ENCODE data around the gene ITGBL1. TPM values are rescaled to one million over a fixed set of nuclear protein-coding genes. Genes with fewer than 3 reads are reported as not detected.

ITGBL1 gene
- polyA plus RNA-seq, 3 donors: 0.36 to 1.3 (median 0.64) TPM

DNA sequence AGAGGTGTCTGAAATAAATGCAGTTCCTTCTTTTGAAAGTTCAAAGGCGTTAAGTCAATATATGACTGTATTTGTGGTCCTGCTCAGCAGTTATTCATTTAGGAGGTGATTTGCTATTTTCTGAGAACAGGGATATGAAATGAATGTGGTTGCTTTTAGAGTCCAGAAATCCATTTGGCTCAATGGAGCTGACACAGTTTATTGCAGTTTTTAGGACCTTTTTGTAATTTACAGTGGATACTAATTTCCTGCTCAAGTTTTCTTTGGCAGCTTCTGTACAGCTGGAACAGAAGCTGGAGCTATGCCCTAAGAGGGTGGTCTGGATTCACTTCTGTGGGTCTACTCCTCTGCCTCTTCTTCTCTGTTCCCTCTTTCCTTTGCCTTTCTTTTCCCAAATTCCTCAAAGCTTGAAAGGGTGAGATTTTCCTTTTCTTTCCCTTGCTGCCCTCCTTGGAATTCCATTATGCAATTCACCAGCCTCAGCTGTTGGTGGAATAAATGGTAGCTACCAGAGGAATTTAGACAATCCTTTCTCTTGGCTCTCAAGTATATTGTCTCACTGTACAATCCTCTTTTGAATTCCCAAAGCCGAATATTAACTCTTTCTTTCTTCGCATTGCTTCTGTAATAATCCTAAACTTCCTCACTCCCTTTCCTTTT, 39.9 kb downstream of the ITGBL1 start:
- peak in 5 of 11 donors; percentile 8 to 28 (median 23) for DNase-seq (ENCODE audit: extremely low read depth in 1 of 11, low read depth in 9 of 11, low spot score in 4 of 11)

- no peak for DNase-seq (ENCODE audit: extremely low read depth in 1 of 11, low read depth in 9 of 11, low spot score in 4 of 11)
Observed at GRCh38 chr13:101493541-101493940, 41.1 kb downstream of the ITGBL1 start.

GRCh38 chr13:101499406-101499805, 46.9 kb downstream of the ITGBL1 start:
- DNase-seq (ENCODE audit: extremely low read depth in 1 of 11, low read depth in 9 of 11, low spot score in 4 of 11): no peak

DNA sequence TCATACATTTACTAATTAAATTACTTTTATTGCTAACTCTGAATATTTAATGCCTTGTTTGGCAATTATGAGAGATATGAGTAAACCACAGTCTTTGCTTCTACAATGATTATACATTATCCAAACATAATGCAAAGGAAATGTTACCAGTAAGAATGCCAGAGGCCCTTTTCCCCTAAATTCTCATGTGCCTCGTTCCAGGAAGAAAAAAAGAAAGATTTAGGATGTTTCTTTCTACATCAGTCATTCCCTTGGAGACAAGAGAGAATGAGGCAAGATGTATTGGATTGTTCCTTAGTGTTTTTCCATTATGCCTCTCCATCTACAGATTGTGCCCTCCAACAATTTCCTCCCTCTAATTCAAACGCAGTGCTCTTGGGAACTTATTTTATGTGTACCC, 50.1 kb downstream of the ITGBL1 start:
- DNase-seq (ENCODE audit: extremely low read depth in 1 of 11, low read depth in 9 of 11, low spot score in 4 of 11): no peak

DNA sequence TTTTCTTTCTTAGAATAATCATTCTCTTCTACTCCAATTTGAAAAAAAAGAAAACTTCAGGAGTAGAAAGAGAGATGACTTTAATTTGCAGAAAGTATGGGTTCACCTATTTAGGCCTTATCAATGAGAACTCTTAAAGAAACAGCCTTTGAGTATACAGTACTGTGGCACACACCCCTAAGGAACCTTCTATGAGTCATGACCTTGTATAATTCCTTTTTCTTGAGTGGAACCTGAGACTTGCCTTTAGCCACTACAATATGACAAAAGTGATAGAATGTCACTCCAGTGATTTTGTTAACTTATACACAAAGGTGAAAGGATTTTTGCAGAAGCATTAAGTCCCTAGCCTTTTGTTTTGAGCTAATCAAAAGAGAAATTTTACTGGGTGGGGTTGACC, 58.7 kb downstream of the ITGBL1 start:
- no peak for DNase-seq (ENCODE audit: extremely low read depth in 1 of 11, low read depth in 9 of 11, low spot score in 4 of 11)

DNA sequence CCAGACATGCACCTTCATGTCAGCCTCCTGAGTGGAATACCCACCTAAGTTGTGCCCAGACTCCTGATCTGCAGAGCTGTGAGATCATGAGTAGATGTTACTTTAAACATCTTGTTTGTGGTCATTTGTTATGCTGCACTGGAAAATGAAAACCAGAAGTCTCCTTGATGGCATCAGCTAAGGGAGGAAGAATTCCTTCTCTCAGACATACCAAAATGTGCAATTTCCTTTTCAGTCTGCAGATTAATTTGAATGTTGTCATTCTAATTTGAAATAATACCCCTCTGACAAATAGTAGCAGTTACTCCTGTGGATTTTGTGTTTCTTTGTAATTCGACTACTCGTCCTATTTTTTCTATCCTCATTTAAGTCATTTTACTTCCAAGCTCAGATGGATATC, 59.3 kb downstream of the ITGBL1 start:
- no peak for DNase-seq (ENCODE audit: extremely low read depth in 1 of 11, low read depth in 9 of 11, low spot score in 4 of 11)

DNA sequence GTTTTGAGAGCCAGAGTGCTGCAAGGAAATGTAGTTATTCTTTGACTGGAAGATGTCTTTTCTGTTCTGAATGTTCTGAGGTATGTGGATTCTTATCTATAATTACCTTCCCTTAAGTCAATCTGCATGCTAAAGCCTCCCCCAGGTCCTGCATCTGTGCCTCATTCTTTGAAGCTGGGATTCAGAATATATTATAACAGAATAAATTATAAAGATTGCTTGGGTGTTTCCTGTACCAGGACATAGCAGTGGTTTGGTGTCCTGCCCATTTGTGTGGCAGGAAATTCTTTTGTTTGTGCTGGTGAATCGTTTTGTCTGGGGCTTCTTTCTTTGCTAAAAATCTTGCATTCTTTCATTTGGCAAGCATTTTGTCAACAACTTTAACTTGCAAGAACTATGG, 60.2 kb downstream of the ITGBL1 start:
- no peak for DNase-seq (ENCODE audit: extremely low read depth in 1 of 11, low read depth in 9 of 11, low spot score in 4 of 11)

GRCh38 chr13:101514100-101514499, 61.6 kb downstream of the ITGBL1 start:
- no peak for DNase-seq (ENCODE audit: extremely low read depth in 1 of 11, low read depth in 9 of 11, low spot score in 4 of 11)

DNA sequence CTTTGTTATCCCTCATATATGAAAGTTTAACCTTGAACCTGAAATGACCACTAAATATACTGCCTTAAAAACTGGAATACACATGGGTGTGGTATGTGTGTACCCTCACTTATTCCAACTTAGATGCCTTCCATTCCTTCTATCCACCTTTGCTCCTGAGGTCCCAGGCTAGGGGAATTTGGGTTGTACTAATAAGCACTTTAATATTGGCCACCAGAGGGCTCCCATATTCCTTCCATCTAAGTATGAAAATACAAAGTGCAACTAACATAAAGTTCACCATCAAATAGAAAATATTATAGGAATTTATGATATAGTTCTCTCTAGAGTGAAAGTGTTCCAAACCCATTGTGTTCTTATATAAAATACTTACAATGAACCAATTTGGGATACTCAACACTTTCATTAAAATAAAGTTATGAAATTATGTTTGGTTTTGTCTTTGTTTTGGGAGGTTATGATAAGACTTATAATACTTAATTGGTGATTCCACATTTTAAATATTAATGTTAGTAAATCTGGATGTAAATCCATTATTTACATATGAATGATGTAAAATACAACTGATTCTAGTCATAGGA, 62.3 kb downstream of the ITGBL1 start:
- peak in 8 of 11 donors; percentile 24 to 52 (median 34) for DNase-seq (ENCODE audit: extremely low read depth in 1 of 11, low read depth in 9 of 11, low spot score in 4 of 11)

DNA sequence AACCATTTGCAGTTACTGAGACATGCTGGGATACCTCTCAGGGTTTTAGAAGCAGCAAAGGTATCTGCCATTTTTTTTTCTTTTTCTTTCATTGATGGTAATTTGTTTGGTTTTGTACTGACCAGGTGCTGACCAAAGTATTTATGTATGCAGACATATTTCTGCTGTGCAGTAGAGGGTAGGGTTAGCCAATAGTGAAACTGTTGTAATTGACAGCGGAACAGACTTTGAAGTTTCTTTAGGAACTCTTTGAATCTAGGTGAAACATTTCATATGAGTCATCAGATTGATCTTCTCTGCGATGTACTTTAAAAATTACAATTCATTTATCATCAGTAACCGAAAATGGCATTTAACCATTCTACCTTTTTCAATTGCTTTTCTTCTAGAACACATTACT, 63.0 kb downstream of the ITGBL1 start:
- DNase-seq (ENCODE audit: extremely low read depth in 1 of 11, low read depth in 9 of 11, low spot score in 4 of 11): no peak

DNA sequence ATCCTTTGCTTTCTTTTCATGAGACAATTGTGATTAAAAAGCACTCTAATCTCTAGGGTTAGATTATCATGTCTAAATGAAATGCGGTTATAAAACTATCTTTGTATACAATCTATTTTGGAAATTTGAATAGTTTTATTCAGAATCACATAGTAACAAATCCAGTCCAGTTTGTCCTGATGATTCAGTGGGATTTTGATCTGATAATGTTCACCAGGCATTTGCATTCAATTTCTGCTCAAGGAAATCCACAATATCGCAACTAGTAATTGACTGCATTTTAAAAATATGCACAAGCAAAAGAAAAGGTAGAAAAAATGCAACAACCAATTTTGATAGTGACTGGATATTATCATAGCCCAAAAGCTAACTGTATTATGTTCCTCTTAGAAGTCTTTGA, 63.8 kb downstream of the ITGBL1 start:
- no peak for DNase-seq (ENCODE audit: extremely low read depth in 1 of 11, low read depth in 9 of 11, low spot score in 4 of 11)

GRCh38 chr13:101520672-101521071, 68.2 kb downstream of the ITGBL1 start:
- no peak for DNase-seq (ENCODE audit: extremely low read depth in 1 of 11, low read depth in 9 of 11, low spot score in 4 of 11)

- DNase-seq (ENCODE audit: extremely low read depth in 1 of 11, low read depth in 9 of 11, low spot score in 4 of 11): no peak
Observed at GRCh38 chr13:101521371-101521770, 68.9 kb downstream of the ITGBL1 start.

DNA sequence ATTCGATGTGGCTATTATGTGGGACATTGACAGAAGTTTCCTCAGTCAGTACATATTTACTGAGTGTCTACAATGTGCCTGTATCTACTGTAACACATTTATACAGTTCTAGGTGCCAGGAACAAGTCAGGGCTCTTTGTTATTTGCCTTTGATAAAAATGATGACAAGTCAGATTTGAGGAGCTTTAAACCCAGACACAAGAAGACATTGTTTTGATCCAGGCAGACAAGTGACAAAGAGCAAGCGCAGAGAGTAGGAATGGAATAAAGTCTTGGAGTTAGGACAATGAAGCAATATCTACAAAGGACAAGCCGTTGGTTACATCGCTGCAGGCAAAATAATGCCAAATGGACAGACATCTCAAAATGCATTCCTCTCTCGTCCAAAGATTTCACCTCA, 70.1 kb downstream of the ITGBL1 start:
- no peak for DNase-seq (ENCODE audit: extremely low read depth in 1 of 11, low read depth in 9 of 11, low spot score in 4 of 11)

DNA sequence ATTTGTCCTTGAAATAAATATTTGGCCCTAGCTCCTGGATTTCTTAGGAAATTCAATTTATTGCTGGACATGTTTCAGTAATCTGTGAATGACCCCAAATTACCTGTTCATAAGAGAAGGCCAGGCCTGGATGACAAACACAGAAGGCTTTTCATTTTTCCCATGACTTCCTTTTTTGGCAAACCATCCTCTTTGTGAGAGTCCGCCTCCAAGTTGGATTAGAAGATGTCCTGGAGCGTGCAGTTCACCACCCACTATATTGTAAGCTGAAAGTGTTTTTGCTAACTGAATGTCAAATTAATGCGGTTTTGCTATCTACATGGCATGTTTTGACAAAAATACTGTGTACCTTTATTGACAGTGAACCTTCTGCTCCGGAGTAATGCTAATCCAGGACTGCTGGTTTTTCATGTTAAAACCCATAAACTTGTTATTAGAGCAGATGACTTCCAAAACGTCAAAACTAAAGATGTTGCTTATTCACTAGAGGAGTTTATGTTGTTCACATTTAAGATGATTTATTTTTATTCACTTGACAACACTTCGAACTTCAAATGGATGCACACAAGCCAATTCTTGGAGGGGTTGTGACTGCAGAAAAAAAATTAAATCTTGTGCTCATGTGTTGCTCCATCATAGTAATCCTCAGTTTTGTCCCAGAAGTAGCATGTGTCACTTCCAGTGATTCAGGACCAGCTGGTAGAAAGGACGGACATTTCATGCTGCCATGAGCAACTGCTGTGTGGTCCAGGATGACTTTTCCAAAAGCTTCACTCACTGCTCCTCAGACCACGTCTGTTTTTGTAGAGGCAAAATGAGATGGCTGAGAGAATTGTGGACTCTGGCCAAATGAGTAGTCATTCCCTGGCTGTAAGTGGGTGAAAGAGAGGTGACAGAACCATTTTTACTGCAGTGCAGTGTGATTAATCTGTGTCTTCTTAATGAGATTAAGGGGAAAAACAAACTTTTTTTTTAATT, 71.0 kb downstream of the ITGBL1 start:
- no peak for DNase-seq (ENCODE audit: extremely low read depth in 1 of 11, low read depth in 9 of 11, low spot score in 4 of 11)

- DNase-seq (ENCODE audit: extremely low read depth in 1 of 11, low read depth in 9 of 11, low spot score in 4 of 11): no peak
Observed at GRCh38 chr13:101527130-101527529, 74.7 kb downstream of the ITGBL1 start.

GRCh38 chr13:101529422-101529821, 76.9 kb downstream of the ITGBL1 start:
- DNase-seq (ENCODE audit: extremely low read depth in 1 of 11, low read depth in 9 of 11, low spot score in 4 of 11): no peak

DNA sequence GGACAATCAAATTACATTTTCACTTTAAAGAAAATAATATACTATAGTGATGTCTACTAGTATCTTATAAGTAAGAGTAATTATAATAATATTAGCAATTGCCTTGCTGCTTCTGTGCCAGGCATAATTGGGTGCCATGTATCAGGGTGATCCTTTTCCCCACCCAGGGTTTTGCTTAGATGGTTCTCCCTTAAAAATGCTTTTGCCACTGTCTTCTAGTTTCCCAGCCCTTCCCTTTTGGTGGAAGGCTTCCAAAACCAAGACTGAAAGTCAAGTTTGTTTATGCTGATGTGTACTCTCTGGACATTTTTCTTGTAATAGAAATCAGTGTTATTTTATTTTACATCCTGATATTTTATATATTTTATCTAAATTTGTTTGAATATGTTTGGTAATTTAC, 77.8 kb downstream of the ITGBL1 start:
- DNase-seq (ENCODE audit: extremely low read depth in 1 of 11, low read depth in 9 of 11, low spot score in 4 of 11): no peak

DNA sequence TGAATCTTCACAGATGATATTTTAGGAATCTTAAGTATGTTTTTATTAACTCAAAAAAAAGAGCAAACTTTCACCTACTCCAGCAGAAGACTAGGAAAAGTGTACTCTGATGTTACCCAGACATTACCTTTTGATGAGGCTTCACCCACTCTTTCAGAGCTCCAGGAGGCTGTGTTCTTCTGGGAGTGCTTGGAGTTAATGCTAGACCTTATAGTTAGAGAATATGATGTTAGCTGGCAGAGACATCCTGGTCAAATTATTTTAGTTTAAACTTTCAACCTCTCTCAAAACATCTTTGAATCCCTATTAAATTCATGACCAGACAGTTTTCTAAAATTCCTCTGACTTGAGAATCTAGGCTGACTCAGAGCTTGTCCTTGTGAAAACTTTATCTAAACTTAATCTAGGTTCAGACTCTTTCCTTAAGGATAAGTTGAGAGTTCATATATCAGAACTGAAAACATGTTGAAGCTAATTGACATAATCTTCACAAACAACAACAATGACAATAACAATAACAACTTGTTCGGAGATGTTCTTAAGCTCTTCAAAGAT, 82.8 kb downstream of the ITGBL1 start:
- DNase-seq (ENCODE audit: extremely low read depth in 1 of 11, low read depth in 9 of 11, low spot score in 4 of 11): no peak

GRCh38 chr13:101536079-101536478, 83.6 kb downstream of the ITGBL1 start:
- DNase-seq (ENCODE audit: extremely low read depth in 1 of 11, low read depth in 9 of 11, low spot score in 4 of 11): no peak

Measured in renal cortex interstitium (tissue), 11 donors.